GM23338 (cell line): Measurements from ENCODE around the gene NUBPL. TPM values are rescaled to one million over a fixed set of nuclear protein-coding genes. Genes with fewer than 3 reads are reported as not detected.

Experiments used
- ATAC-seq: fragments of 200-7000 bp; cut with Tn5 transposase; 3 replicates; pipeline ENCODE4 v1.9.1; 2020
- DNase-seq: peaks from one replicate; pipeline ENCODE4 v3.0.0-alpha.2; 2015; ENCODE audit warnings: low spot score
- H2AFZ ChIP-seq: fragments of 200-600 bp; sonication (generic); 2 replicates; pipeline ENCODE4 v1.8.0; 2016; ENCODE audit warnings: antibody characterized with exemption, mild to moderate bottlenecking, moderate library complexity
- H3F3A ChIP-seq: fragments of 200-600 bp; sonication (generic); replicated peaks from 2 replicates; pipeline ENCODE4 v1.8.0; 2017; ENCODE audit warnings: antibody characterized with exemption, mixed run types, low read depth
- H3K27ac ChIP-seq: fragments of 200-600 bp; sonication (generic); 2 replicates; pipeline ENCODE4 v1.6.1; 2016; ENCODE audit warnings: low read depth
- H3K27me3 ChIP-seq: fragments of 200-600 bp; sonication (generic); 2 replicates; pipeline ENCODE4 v1.8.0; 2016; ENCODE audit warnings: mild to moderate bottlenecking, mixed run types, moderate library complexity; ENCODE audit not compliant: insufficient read depth
- H3K36me3 ChIP-seq: fragments of 200-600 bp; sonication (generic); 2 replicates; pipeline ENCODE4 v1.8.0; 2016; ENCODE audit warnings: mild to moderate bottlenecking; ENCODE audit not compliant: insufficient read depth
- H3K4me1 ChIP-seq: fragments of 200-600 bp; sonication (generic); 2 replicates; pipeline ENCODE4 v1.8.0; 2016; ENCODE audit warnings: mild to moderate bottlenecking, moderate library complexity; ENCODE audit not compliant: insufficient read depth
- H3K4me2 ChIP-seq: fragments of 200-600 bp; sonication (generic); 2 replicates; pipeline ENCODE4 v1.7.1; 2017; ENCODE audit warnings: mixed run types
- H3K4me3 ChIP-seq: fragments of 200-600 bp; sonication (generic); 2 replicates; pipeline ENCODE4 v1.6.1; 2016; ENCODE audit warnings: mixed run types
- H3K79me2 ChIP-seq: fragments of 200-600 bp; sonication (generic); replicated peaks from 2 replicates; pipeline ENCODE4 v1.8.0; 2017; ENCODE audit warnings: mild to moderate bottlenecking; ENCODE audit not compliant: insufficient read depth
- H3K9me2 ChIP-seq: fragments of 200-600 bp; sonication (generic); 2 replicates; pipeline ENCODE4 v1.8.0; 2017; ENCODE audit not compliant: insufficient read depth
- H4K20me1 ChIP-seq: fragments of 200-600 bp; sonication (generic); replicated peaks from 2 replicates; pipeline ENCODE4 v1.8.0; 2017; ENCODE audit warnings: mild to moderate bottlenecking; ENCODE audit not compliant: insufficient read depth
- H3K27ac Mint-ChIP-seq: 2 replicates; pipeline ENCODE4 v1.8.0; 2020; ENCODE audit warnings: inconsistent platforms, mild to moderate bottlenecking, moderate library complexity, mixed read lengths
- H3K27me3 Mint-ChIP-seq: 3 replicates; pipeline ENCODE4 v1.8.0; 2022; ENCODE audit warnings: low read depth, mild to moderate bottlenecking, moderate library complexity, mixed read lengths, inconsistent platforms; ENCODE audit not compliant: insufficient read depth, poor library complexity
- H3K36me3 Mint-ChIP-seq: 3 replicates; pipeline ENCODE4 v1.8.0; 2021; ENCODE audit warnings: low read depth, mild to moderate bottlenecking, inconsistent platforms, moderate library complexity, mixed read lengths
- H3K4me1 Mint-ChIP-seq: 3 replicates; pipeline ENCODE4 v1.8.0; 2020; ENCODE audit warnings: mild to moderate bottlenecking, inconsistent platforms, mixed read lengths
- H3K4me3 Mint-ChIP-seq: 3 replicates; pipeline ENCODE4 v1.8.0; 2021; ENCODE audit warnings: moderate library complexity, mild to moderate bottlenecking, inconsistent platforms, mixed read lengths
- H3K9me3 Mint-ChIP-seq: 3 replicates; pipeline ENCODE4 v1.8.0; 2020; ENCODE audit warnings: moderate library complexity, mild to moderate bottlenecking, inconsistent platforms, mixed read lengths
- CREB1 ChIP-seq: fragments of 250-450 bp; sonication (Bioruptor Pico); IDR thresholded peaks from 2 replicates; pipeline ENCODE4 v1.5.0; 2020; ENCODE audit warnings: low read depth, mild to moderate bottlenecking, moderate library complexity
- ETS1 ChIP-seq: IDR thresholded peaks from 2 replicates; pipeline ENCODE4 v1.6.1; 2016; ENCODE audit warnings: antibody characterized with exemption
- EZH2 ChIP-seq: fragments of 200-600 bp; sonication (generic); IDR thresholded peaks from one replicate; pipeline ENCODE4 v1.8.0; 2017; ENCODE audit warnings: antibody characterized with exemption, mild to moderate bottlenecking, low read depth; ENCODE audit not compliant: unreplicated experiment
- EZH2phosphoT487 ChIP-seq: fragments of 200-600 bp; sonication (generic); IDR thresholded peaks from one replicate; pipeline ENCODE4 v1.8.1; 2018; ENCODE audit warnings: antibody characterized with exemption; ENCODE audit not compliant: unreplicated experiment
- JUNB ChIP-seq: IDR thresholded peaks from one replicate; pipeline ENCODE4 v1.6.1; 2016; ENCODE audit warnings: antibody characterized with exemption; ENCODE audit not compliant: unreplicated experiment
- NANOG ChIP-seq: IDR thresholded peaks from 2 replicates; pipeline ENCODE4 v1.6.1; 2016; ENCODE audit warnings: antibody characterized with exemption, borderline replicate concordance
- POLR2AphosphoS5 ChIP-seq: IDR thresholded peaks from 2 replicates; pipeline ENCODE4 v1.6.1; 2016; ENCODE audit warnings: antibody characterized with exemption, low read depth
- STAT1 ChIP-seq: IDR thresholded peaks from one replicate; pipeline ENCODE4 v1.6.1; 2016; ENCODE audit warnings: antibody characterized with exemption; ENCODE audit not compliant: unreplicated experiment
- ZNF114 ChIP-seq: fragments of 250-450 bp; sonication (Bioruptor Pico); IDR thresholded peaks from 2 replicates; pipeline ENCODE4 v1.5.0; 2020; ENCODE audit warnings: mild to moderate bottlenecking, moderate library complexity
- ZNF462 ChIP-seq: fragments of 250-450 bp; sonication (Bioruptor Pico); IDR thresholded peaks from 2 replicates; pipeline ENCODE4 v1.5.0; 2020; ENCODE audit warnings: mild to moderate bottlenecking, moderate library complexity
- polyA plus RNA-seq: library from polyadenylated mRNA; unstranded; fragments of >200 nt; fragmentation: Nextera tagmentation; extraction: Ambion mirVana; gene quantifications from 2 replicates; pipeline ENCODE4 v1.2.1, GENCODE V29; 2016
- total RNA-seq: library from RNA; depleted of rRNA; stranded (reverse); fragments of >200 nt; shearing (Covaris generic); gene quantifications from 2 replicates; pipeline ENCODE4 v1.2.3, GENCODE V29; 2014

Gene NUBPL
- total and polyA plus RNA-seq, 2 experiments from 2014 or later, result 6.1 to 20.7 TPM

- no peaks in the 10 kb centered on the region for H3F3A ChIP-seq
- Mint-ChIP-seq H3K27ac (no peak overlapping the region), H3K36me3 (peaks cover 2% of the 10 kb centered on the region; the same call in 1 of the 3 replicates), H3K27me3 (no peaks in the 10 kb centered on the region), H3K4me1 (no peaks in the 10 kb centered on the region), H3K4me3 (no peak overlapping the region), H3K9me3 (no peaks in the 10 kb centered on the region; the same call in 2 of the 3 replicates)
- TF ChIP-seq STAT1, result no peak
- TF ChIP-seq NANOG, result no peak
- TF ChIP-seq CREB1 (CRISPR knock-in tag), result no peak
- no peak for TF ChIP-seq ETS1
- no peak for TF ChIP-seq ZNF462 (CRISPR knock-in tag)
- no peak for TF ChIP-seq POLR2AphosphoS5
- no peak for TF ChIP-seq ZNF114
- no peak for TF ChIP-seq EZH2phosphoT487
- TF ChIP-seq EZH2, result no peak
- TF ChIP-seq JUNB, result no peak
- no peaks in the 10 kb centered on the region for H3K36me3 ChIP-seq
- DNase-seq (no peak), ATAC-seq (no peak)
- H3K4me1 ChIP-seq, result no peaks in the 10 kb centered on the region
- no peaks in the 10 kb centered on the region for H3K27me3 ChIP-seq
- no peaks in the 10 kb centered on the region for H4K20me1 ChIP-seq
- H3K9me2 ChIP-seq, result peaks cover 2% of the 10 kb centered on the region; the same call in 1 of the 2 replicates
- H3K4me2 ChIP-seq, result no peak overlapping the region
- H3K79me2 ChIP-seq, result no peaks in the 10 kb centered on the region
- no peak overlapping the region for H3K27ac ChIP-seq
- no peak overlapping the region for H3K4me3 ChIP-seq
- no peak overlapping the region for H2AFZ ChIP-seq
These were observed 281.7 kb downstream of the NUBPL start for GRCh38 chr14:31842899-31843298.
